Right lobe of liver (tissue), 4 donors: ENCODE data around the gene MUC13.

Experiments
- POLR2A ChIP-seq: fragments of 450-650 bp; IDR thresholded peaks from one replicate; pipeline ENCODE4 v1.6.1; 2017; ENCODE audit warnings: antibody characterized with exemption, mild to moderate bottlenecking
- TF ChIP-seq, protein P1 (sequence below), 4 donors: fragments of 200-600 bp in 3 of 4; fragments of 450-650 bp in 1 of 4; IDR thresholded peaks; one replicate each; pipeline versions ENCODE4 v1.5.1 to v1.8.0; 2016 to 2022; ENCODE audit warnings: antibody characterized with exemption in 4 of 4, mild to moderate bottlenecking in 2 of 4
- donor health status: DM: no; HTN: no; CAD: no.
- donor health status: DM: no; HTN: no; CAD: no.
- donor health status: DM: no; HTN: yes; CAD: no.

GRCh38 chr3:124937049-124937448 is 2.5 kb upstream of the MUC13 start:
- TF ChIP-seq, protein P1, sequence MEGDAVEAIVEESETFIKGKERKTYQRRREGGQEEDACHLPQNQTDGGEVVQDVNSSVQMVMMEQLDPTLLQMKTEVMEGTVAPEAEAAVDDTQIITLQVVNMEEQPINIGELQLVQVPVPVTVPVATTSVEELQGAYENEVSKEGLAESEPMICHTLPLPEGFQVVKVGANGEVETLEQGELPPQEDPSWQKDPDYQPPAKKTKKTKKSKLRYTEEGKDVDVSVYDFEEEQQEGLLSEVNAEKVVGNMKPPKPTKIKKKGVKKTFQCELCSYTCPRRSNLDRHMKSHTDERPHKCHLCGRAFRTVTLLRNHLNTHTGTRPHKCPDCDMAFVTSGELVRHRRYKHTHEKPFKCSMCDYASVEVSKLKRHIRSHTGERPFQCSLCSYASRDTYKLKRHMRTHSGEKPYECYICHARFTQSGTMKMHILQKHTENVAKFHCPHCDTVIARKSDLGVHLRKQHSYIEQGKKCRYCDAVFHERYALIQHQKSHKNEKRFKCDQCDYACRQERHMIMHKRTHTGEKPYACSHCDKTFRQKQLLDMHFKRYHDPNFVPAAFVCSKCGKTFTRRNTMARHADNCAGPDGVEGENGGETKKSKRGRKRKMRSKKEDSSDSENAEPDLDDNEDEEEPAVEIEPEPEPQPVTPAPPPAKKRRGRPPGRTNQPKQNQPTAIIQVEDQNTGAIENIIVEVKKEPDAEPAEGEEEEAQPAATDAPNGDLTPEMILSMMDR (IDR thresholded peaks at IDR 0.05): no peak
- no peak for TF ChIP-seq POLR2A
